A673 (cell line): Measurements from ENCODE around the gene KRTAP4-7. TPM values are rescaled to one million over a fixed set of nuclear protein-coding genes. Genes with fewer than 3 reads are reported as not detected.

Experiments
- BruUV-seq: library from RNA; stranded (reverse); fragments of 400-500 nt; replicated peaks from 2 replicates; lab custom pipeline; 2021; lab: Mats Ljungman, UMichigan
- CTCF ChIA-PET: fragments of 300-600 bp; sonication (Branson Sonifier 250); formaldehyde crosslinking; loops from one replicate; lab custom pipeline; 2022; ENCODE audit warnings: antibody characterized with exemption; lab: Charles Lee
- POLR2A ChIA-PET: fragments of 300-600 bp; sonication (Branson Sonifier 250); formaldehyde crosslinking; loops from one replicate; lab custom pipeline; 2022; ENCODE audit warnings: antibody characterized with exemption; ENCODE audit not compliant: low non-redundant PET; lab: Charles Lee
- DNase-seq: peaks from one replicate; pipeline ENCODE4 v3.0.0-alpha.2; 2015; ENCODE audit warnings: low spot score
- H3K27ac ChIP-seq: fragments of 200-600 bp; sonication (generic); 2 replicates; pipeline ENCODE4 v1.5.1; 2016; ENCODE audit warnings: mixed run types, low read depth, mild to moderate bottlenecking, mixed read lengths, antibody characterized with exemption, low read length; ENCODE audit not compliant: poor library complexity, severe bottlenecking
- H3K27me3 ChIP-seq: fragments of 200-600 bp; sonication (generic); replicated peaks from 2 replicates; pipeline ENCODE4 v1.6.1; 2017; ENCODE audit warnings: mixed run types, low read depth, mild to moderate bottlenecking, mixed read lengths, antibody characterized with exemption, low read length; ENCODE audit not compliant: insufficient read depth, poor library complexity
- H3K36me3 ChIP-seq: fragments of 200-600 bp; sonication (generic); 2 replicates; pipeline ENCODE4 v1.6.1; 2016; ENCODE audit warnings: mixed run types, mild to moderate bottlenecking, mixed read lengths, antibody characterized with exemption, low read length; ENCODE audit not compliant: insufficient read depth, poor library complexity, severe bottlenecking
- H3K4me1 ChIP-seq: fragments of 200-600 bp; sonication (generic); 2 replicates; pipeline ENCODE4 v1.6.1; 2017; ENCODE audit warnings: mixed run types, mild to moderate bottlenecking, mixed read lengths, antibody characterized with exemption, low read length; ENCODE audit not compliant: insufficient read depth, poor library complexity, severe bottlenecking
- H3K4me3 ChIP-seq: fragments of 200-600 bp; sonication (generic); 2 replicates; pipeline ENCODE4 v1.5.1; 2016; ENCODE audit warnings: low read depth, mixed run types, mild to moderate bottlenecking, mixed read lengths, low read length; ENCODE audit not compliant: poor library complexity, severe bottlenecking
- H3K9me3 ChIP-seq: fragments of 200-600 bp; sonication (generic); 2 replicates; pipeline ENCODE4 v1.6.1; 2016; ENCODE audit warnings: mixed run types, low read depth, mild to moderate bottlenecking, mixed read lengths, antibody characterized with exemption, low read length; ENCODE audit not compliant: poor library complexity, severe bottlenecking
- CTCF ChIP-seq: fragments of 300-800, 200-600 bp; sonication (generic); conservative IDR thresholded peaks from 2 replicates; pipeline ENCODE4 v1.5.1; 2017; ENCODE audit warnings: low read depth, mild to moderate bottlenecking, antibody characterized with exemption, low read length, moderate library complexity, mixed read lengths
- EZH2 ChIP-seq: fragments of 200-600 bp; sonication (generic); IDR thresholded peaks from 2 replicates; pipeline ENCODE4 v1.6.1; 2017; ENCODE audit warnings: borderline replicate concordance, low read depth, mild to moderate bottlenecking, mixed read lengths, antibody characterized with exemption, low read length; ENCODE audit not compliant: poor library complexity, severe bottlenecking
- intact Hi-C: fragments of 100-400 bp; cut with micrococcal nuclease; formaldehyde crosslinking; loops from one replicate; pipeline ENCODE4 v1.10.0; 2022; ENCODE audit not compliant: unreplicated experiment
- total RNA-seq: library from RNA; stranded (reverse); gene quantifications from 2 replicates; pipeline ENCODE4 v1.2.3, GENCODE V29; 2021

Gene KRTAP4-7
- total RNA-seq, 1 experiment from 2014 or later = not detected

GRCh38 chr17:41133880-41134735 is 50.2 kb downstream of the KRTAP4-7 start:
- no peaks in the 10 kb centered on the region for H3K27me3 ChIP-seq
- H3K9me3 ChIP-seq = no peaks in the 10 kb centered on the region
- CTCF ChIA-PET = no interaction called here
- POLR2A ChIA-PET = no interaction called here
- no TSS peak for BruUV-seq
- DNase-seq = no peak
- no peak overlapping the region for H3K4me3 ChIP-seq
- TF ChIP-seq EZH2 (no peak), CTCF (no peak)
- no peaks in the 10 kb centered on the region for H3K4me1 ChIP-seq
- H3K27ac ChIP-seq = no peak overlapping the region
- no peaks in the 10 kb centered on the region for H3K36me3 ChIP-seq
- intact Hi-C loops = no loop called here

Other genes starting within 250 kb of the KRTAP4-7 start
- gene KRT12, start 216.9 kb upstream of the KRTAP4-7 start, total RNA-seq = not detected in 2 replicates
- gene KRT20, start 198.9 kb upstream of the KRTAP4-7 start, total RNA-seq = not detected in 2 replicates
- not detected in 2 replicates for gene KRT23, start 146.5 kb upstream of the KRTAP4-7 start, total RNA-seq
- not detected in 2 replicates for gene KRT39, start 117.2 kb upstream of the KRTAP4-7 start, total RNA-seq
- gene KRT40, start 99.8 kb upstream of the KRTAP4-7 start, total RNA-seq = 0.98 and 1.1 TPM in 2 replicates
- gene KRTAP3-3, start 90.0 kb upstream of the KRTAP4-7 start, total RNA-seq = not detected in 2 replicates
- not detected in 2 replicates for gene KRTAP3-2, start 84.2 kb upstream of the KRTAP4-7 start, total RNA-seq
- gene KRTAP3-1, start 75.0 kb upstream of the KRTAP4-7 start, total RNA-seq = not detected in 2 replicates
- gene KRTAP1-5, start 56.9 kb upstream of the KRTAP4-7 start, total RNA-seq = not detected in 2 replicates
- not detected in 2 replicates for gene KRTAP1-4, start 54.0 kb upstream of the KRTAP4-7 start, total RNA-seq
- gene KRTAP1-3, start 49.3 kb upstream of the KRTAP4-7 start, total RNA-seq = not detected in 2 replicates
- not detected in 2 replicates for gene KRTAP1-1, start 42.7 kb upstream of the KRTAP4-7 start, total RNA-seq
- not detected in 2 replicates for gene KRTAP2-1, start 36.8 kb upstream of the KRTAP4-7 start, total RNA-seq
- not detected in 2 replicates for gene KRTAP2-2, start 28.9 kb upstream of the KRTAP4-7 start, total RNA-seq
- not detected in 2 replicates for gene KRTAP2-3, start 24.0 kb upstream of the KRTAP4-7 start, total RNA-seq
- not detected in 2 replicates for gene KRTAP2-4, start 18.3 kb upstream of the KRTAP4-7 start, total RNA-seq
- not detected in 2 replicates for gene KRTAP4-8, start 14.0 kb downstream of the KRTAP4-7 start, total RNA-seq
- gene KRTAP4-16, start 18.1 kb downstream of the KRTAP4-7 start, total RNA-seq = not detected in 2 replicates
- gene KRTAP4-9, start 21.2 kb downstream of the KRTAP4-7 start, total RNA-seq = 1.0 and 1.2 TPM in 2 replicates
- gene KRTAP4-11, start 34.2 kb downstream of the KRTAP4-7 start, total RNA-seq = not detected in 2 replicates
- gene KRTAP4-12, start 40.0 kb downstream of the KRTAP4-7 start, total RNA-seq = not detected in 2 replicates
- not detected in 2 replicates for gene KRTAP4-6, start 56.4 kb downstream of the KRTAP4-7 start, total RNA-seq
- not detected in 2 replicates for gene KRTAP4-5, start 65.7 kb downstream of the KRTAP4-7 start, total RNA-seq
- not detected in 2 replicates for gene KRTAP4-4, start 76.6 kb downstream of the KRTAP4-7 start, total RNA-seq
- not detected in 2 replicates for gene KRTAP4-3, start 84.1 kb downstream of the KRTAP4-7 start, total RNA-seq
- not detected in 2 replicates for gene KRTAP4-2, start 94.1 kb downstream of the KRTAP4-7 start, total RNA-seq
- not detected in 2 replicates for gene KRTAP4-1, start 100.8 kb downstream of the KRTAP4-7 start, total RNA-seq
- gene KRTAP9-1, start 105.7 kb downstream of the KRTAP4-7 start, total RNA-seq = not detected in 2 replicates
- gene KRTAP9-2, start 142.5 kb downstream of the KRTAP4-7 start, total RNA-seq = not detected in 2 replicates
- not detected in 2 replicates for gene KRTAP9-3, start 148.3 kb downstream of the KRTAP4-7 start, total RNA-seq
- not detected in 2 replicates for gene KRTAP9-8, start 153.8 kb downstream of the KRTAP4-7 start, total RNA-seq
- not detected in 2 replicates for gene KRTAP9-4, start 165.5 kb downstream of the KRTAP4-7 start, total RNA-seq
- not detected in 2 replicates for gene KRTAP9-9, start 171.2 kb downstream of the KRTAP4-7 start, total RNA-seq
- not detected in 2 replicates for gene KRTAP9-6, start 181.2 kb downstream of the KRTAP4-7 start, total RNA-seq
- not detected in 2 replicates for gene KRTAP9-7, start 191.5 kb downstream of the KRTAP4-7 start, total RNA-seq
- not detected in 2 replicates for gene KRTAP29-1, start 218.7 kb downstream of the KRTAP4-7 start, total RNA-seq
- not detected in 2 replicates for gene KRTAP16-1, start 225.2 kb downstream of the KRTAP4-7 start, total RNA-seq
- gene KRTAP17-1, start 231.6 kb downstream of the KRTAP4-7 start, total RNA-seq = not detected in 2 replicates